Breast epithelium (tissue), 3 donors: Measurements from ENCODE around the gene LPP.

ENCODE experiments used
- CTCF ChIP-seq, 3 donors: fragments of 450-650 bp; IDR thresholded peaks; one replicate each; pipeline ENCODE4 v1.5.1; 2016 to 2017; ENCODE audit warnings: antibody characterized with exemption in 3 of 3, mild to moderate bottlenecking in 3 of 3, moderate library complexity in 3 of 3
- POLR2A ChIP-seq: fragments of 450-650 bp; IDR thresholded peaks from one replicate; pipeline ENCODE4 v1.6.1; 2016; ENCODE audit warnings: antibody characterized with exemption, mild to moderate bottlenecking, moderate library complexity
- POLR2AphosphoS5 ChIP-seq, 3 donors: sonication (generic); formaldehyde crosslinking; IDR thresholded peaks; one replicate each; pipeline ENCODE4 v1.6.1; 2017; ENCODE audit warnings: antibody characterized with exemption in 3 of 3

DNA sequence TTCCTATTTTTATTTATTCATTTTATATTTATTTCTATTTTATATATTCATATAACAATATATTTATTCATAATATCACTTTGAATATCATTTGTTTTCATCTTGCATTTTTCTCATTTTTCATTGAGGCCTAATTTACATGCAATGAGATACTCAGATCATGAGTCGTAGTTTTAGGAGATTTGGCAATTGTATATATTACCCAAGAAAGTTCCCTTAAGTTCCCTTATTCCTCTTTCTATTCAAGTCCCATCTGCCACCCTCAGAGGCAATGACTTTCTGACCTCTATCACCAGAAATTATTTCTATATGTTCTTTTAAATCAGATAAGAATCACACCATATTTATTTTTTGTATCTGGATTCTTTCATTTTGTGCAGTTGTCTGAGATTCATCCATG is 688.7 kb downstream of the LPP start:
- TF ChIP-seq POLR2A, result no peak
- no peak for TF ChIP-seq POLR2AphosphoS5 (IDR thresholded peaks at IDR 0.05)
- no peak for TF ChIP-seq CTCF (IDR thresholded peaks at IDR 0.05)
